Nephron progenitor cell (in vitro differentiated cells): ENCODE measurements around the gene PNKD.

ENCODE experiments used
- DNase-seq: peaks from one replicate; pipeline ENCODE4 v3.0.0; 2021
- H3K27ac Mint-ChIP-seq: 2 replicates; pipeline ENCODE4 v1.8.0; 2021; ENCODE audit warnings: mild to moderate bottlenecking, moderate library complexity, mixed read lengths
- H3K27me3 Mint-ChIP-seq: 2 replicates; pipeline ENCODE4 v1.8.0; 2021; ENCODE audit warnings: mild to moderate bottlenecking, low read depth, mixed read lengths; ENCODE audit not compliant: poor library complexity
- H3K36me3 Mint-ChIP-seq: 2 replicates; pipeline ENCODE4 v1.8.0; 2021; ENCODE audit warnings: low read depth, mixed read lengths
- H3K4me1 Mint-ChIP-seq: 2 replicates; pipeline ENCODE4 v1.8.0; 2021; ENCODE audit warnings: mixed read lengths
- H3K4me3 Mint-ChIP-seq: 2 replicates; pipeline ENCODE4 v1.8.0; 2021; ENCODE audit warnings: mild to moderate bottlenecking, moderate library complexity, mixed read lengths
- H3K9me3 Mint-ChIP-seq: 2 replicates; pipeline ENCODE4 v1.8.0; 2021; ENCODE audit warnings: mild to moderate bottlenecking, moderate library complexity, mixed read lengths
- CTCF ChIP-seq: fragments of 200-600 bp; sonication (generic); IDR thresholded peaks from 2 replicates; pipeline ENCODE4 v1.5.0; 2021; ENCODE audit warnings: antibody characterized with exemption

PNKD gene

GRCh38 chr2:218235017-218235416 lies 35.3 kb upstream of the PNKD start:
- Mint-ChIP-seq H3K27ac (peak overlapping the region; percentile 61), H3K4me1 (no peaks in the 10 kb centered on the region), H3K36me3 (peaks cover 73% of the 10 kb centered on the region), H3K9me3 (no peaks in the 10 kb centered on the region), H3K27me3 (no peaks in the 10 kb centered on the region), H3K4me3 (no peak overlapping the region)
- DNase-seq: no peak
- no peak for TF ChIP-seq CTCF

- DNase-seq: no peak
- Mint-ChIP-seq H3K4me1 (no peaks in the 10 kb centered on the region), H3K4me3 (no peak overlapping the region), H3K9me3 (no peaks in the 10 kb centered on the region), H3K27me3 (no peaks in the 10 kb centered on the region), H3K27ac (no peak overlapping the region), H3K36me3 (peaks cover 71% of the 10 kb centered on the region)
- no peak for TF ChIP-seq CTCF
These were observed 33.5 kb upstream of the PNKD start for GRCh38 chr2:218236829-218237228.

GRCh38 chr2:218238887-218239286 lies 31.4 kb upstream of the PNKD start:
- TF ChIP-seq CTCF: no peak
- Mint-ChIP-seq H3K9me3 (no peaks in the 10 kb centered on the region), H3K36me3 (peaks cover 66% of the 10 kb centered on the region)

GRCh38 chr2:218244204-218244603 lies 26.1 kb upstream of the PNKD start:
- Mint-ChIP-seq H3K27ac (no peak overlapping the region), H3K36me3 (peaks cover 68% of the 10 kb centered on the region), H3K27me3 (no peaks in the 10 kb centered on the region), H3K9me3 (no peaks in the 10 kb centered on the region), H3K4me3 (no peak overlapping the region), H3K4me1 (no peaks in the 10 kb centered on the region)
- no peak for DNase-seq
- no peak for TF ChIP-seq CTCF

More at GRCh38 chr2:218238887-218239286, 31.4 kb upstream of the PNKD start:
- H3K4me3 Mint-ChIP-seq: no peak overlapping the region
- H3K27ac Mint-ChIP-seq: no peak overlapping the region
- H3K27me3 Mint-ChIP-seq: no peaks in the 10 kb centered on the region
- DNase-seq: no peak
- H3K4me1 Mint-ChIP-seq: no peaks in the 10 kb centered on the region

GRCh38 chr2:218244665-218245064 lies 25.7 kb upstream of the PNKD start:
- H3K27me3 Mint-ChIP-seq: no peaks in the 10 kb centered on the region
- no peak overlapping the region for H3K27ac Mint-ChIP-seq
- no peaks in the 10 kb centered on the region for H3K9me3 Mint-ChIP-seq
- no peak for DNase-seq
- no peak for TF ChIP-seq CTCF
- no peak overlapping the region for H3K4me3 Mint-ChIP-seq
- H3K36me3 Mint-ChIP-seq: peaks cover 68% of the 10 kb centered on the region
- H3K4me1 Mint-ChIP-seq: no peaks in the 10 kb centered on the region

GRCh38 chr2:218245214-218245613 lies 25.1 kb upstream of the PNKD start:
- Mint-ChIP-seq H3K4me1 (no peaks in the 10 kb centered on the region), H3K36me3 (peaks cover 68% of the 10 kb centered on the region), H3K27ac (no peak overlapping the region)

More at GRCh38 chr2:218245214-218245613, 25.1 kb upstream of the PNKD start:
- Mint-ChIP-seq H3K27me3 (no peaks in the 10 kb centered on the region), H3K9me3 (no peaks in the 10 kb centered on the region), H3K4me3 (no peak overlapping the region)
- no peak for TF ChIP-seq CTCF
- no peak for DNase-seq
